ENCODE measurements around the gene GOLGA3.
"Not testable (repeated sequence)": the region's sequence is repeated elsewhere in the genome, so short reads cannot be mapped to it uniquely, and the experiment has no call there.

Gene GOLGA3

DNA sequence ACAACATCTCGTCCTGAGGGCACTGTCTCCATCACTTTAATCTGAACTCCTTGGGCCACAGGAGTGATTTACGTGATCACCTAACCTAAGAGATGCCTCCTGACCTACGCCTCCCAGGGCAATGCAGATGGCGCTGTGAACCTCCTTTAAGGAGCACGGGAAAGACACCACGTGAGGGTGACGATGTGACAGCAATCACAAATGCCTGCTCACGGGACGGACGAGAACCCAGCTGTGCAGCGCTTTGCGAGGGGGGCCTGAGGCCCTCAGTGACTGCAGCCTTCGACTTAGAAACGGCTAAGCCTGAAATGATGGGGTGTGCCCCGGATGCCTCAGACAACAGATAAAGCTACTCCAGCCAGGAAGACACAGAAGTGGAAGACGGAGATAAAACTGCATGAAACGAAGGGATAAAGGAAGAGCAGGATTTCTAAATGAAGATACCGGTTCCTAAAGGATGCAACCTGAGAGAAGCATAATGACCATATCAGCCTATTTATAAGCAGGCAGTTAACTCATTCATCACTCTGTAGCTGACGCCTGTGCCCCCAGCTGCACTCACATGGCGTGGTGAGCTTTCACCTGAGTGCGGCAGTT is 13.9 kb upstream of the GOLGA3 start:
- DNase-seq (ENCODE audit: low read depth) = no peak

GRCh38 chr12:132841151-132841550 is 12.5 kb upstream of the GOLGA3 start:
- no peak for DNase-seq (ENCODE audit: low read depth)

- DNase-seq (ENCODE audit: low read depth) = no peak
These were observed 11.9 kb upstream of the GOLGA3 start for GRCh38 chr12:132840536-132840935.

GRCh38 chr12:132839558-132840235 is 11.0 kb upstream of the GOLGA3 start:
- DNase-seq (ENCODE audit: low read depth) = no peak

GRCh38 chr12:132838410-132839080 is 9.9 kb upstream of the GOLGA3 start:
- no peak for DNase-seq (ENCODE audit: low read depth)

DNA sequence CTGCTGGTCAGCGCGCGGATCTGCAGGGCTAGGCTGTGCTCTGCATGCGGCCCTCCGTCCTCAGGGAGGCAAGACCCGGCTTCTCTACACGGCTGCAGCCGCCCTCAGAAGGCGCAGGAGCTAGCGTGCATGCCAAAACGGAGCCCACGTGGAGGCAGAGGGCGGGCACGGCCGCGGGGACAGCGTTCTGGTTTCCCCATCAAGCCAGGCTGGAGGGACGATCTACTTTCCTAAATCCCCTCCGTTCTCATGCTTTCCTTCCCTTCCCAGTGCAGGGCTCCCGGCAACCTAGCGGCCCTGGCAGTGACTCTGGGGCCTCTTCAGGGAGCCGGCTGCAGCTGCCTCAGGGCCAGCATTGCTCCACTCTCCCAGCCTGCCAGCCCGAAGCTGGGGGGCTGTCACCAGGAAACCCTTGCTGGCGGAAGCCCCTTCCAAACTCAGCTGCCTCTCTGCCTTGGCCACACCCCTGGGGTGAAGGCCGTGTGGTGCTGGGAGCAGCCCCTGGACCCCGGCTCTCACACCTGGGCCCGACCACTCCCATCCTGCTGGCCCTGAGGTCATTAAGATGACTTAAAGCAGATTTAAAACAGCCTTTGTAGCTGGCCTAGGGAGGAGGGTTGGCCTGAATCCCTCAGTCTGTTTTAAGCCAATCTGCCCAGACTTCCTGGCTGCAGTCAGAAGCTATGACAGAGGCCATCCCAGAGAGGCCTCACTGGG is 9.2 kb upstream of the GOLGA3 start:
- DNase-seq (ENCODE audit: low read depth) = peak; percentile 11

GRCh38 chr12:132836795-132837331 is 8.2 kb upstream of the GOLGA3 start:
- DNase-seq (ENCODE audit: low read depth) = no peak

DNA sequence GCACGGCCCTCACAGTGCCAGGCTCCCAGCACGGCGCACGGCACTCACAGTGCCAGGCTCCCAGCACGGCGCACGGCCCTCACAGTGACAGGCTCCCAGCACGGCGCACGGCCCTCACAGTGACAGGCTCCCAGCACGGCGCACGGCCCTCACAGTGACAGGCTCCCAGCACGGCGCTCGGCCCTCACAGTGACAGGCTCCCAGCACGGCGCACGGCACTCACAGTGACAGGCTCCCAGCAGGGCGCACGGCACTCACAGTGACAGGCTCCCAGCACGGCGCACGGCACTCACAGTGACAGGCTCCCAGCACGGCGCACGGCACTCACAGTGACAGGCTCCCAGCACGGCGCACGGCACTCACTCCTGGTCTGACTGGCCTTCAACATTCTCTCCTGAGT is 7.6 kb upstream of the GOLGA3 start:
- DNase-seq (ENCODE audit: low read depth) = not testable (repeated sequence)

DNA sequence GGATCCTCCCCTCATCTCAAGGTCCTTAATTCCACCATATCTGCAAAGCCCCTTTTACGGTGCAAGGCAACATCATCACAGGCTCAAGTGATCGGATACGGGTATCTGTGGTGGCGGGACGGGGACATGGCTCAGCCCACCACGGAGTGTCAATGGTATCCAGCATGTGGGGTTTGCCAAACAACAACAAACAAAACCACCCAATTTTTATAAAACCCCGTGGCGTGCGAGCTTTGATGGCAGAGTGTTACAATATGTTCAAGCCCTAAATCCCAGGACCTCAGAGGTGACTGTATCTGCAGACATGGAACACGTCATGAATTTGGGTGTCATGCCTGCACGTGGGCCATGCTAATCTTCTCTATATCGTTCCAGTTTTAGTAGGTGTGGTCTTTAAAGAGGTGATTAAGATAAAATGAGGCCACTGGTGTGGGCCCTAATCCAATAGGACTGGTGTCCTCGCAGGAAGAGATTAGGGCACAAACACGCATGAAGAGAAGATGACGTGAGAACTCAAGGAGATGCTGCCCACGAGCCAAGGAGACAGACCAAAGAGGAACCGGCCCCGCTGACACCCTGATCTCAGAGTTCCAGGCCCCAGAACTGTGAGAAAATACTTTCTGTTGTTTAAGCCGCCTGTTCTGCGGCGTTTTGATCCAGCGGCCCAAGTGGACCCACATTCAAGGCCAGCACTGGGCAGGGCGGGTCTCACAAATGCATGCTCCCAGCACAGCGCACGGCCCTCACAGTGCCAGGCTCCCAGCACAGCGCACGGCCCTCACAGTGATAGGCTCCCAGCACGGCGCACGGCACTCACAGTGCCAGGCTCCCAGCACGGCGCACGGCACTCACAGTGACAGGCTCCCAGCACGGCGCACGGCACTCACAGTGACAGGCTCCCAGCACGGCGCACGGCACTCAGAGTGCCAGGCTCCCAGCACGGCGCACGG is 6.7 kb upstream of the GOLGA3 start:
- DNase-seq (ENCODE audit: low read depth) = no peak

DNA sequence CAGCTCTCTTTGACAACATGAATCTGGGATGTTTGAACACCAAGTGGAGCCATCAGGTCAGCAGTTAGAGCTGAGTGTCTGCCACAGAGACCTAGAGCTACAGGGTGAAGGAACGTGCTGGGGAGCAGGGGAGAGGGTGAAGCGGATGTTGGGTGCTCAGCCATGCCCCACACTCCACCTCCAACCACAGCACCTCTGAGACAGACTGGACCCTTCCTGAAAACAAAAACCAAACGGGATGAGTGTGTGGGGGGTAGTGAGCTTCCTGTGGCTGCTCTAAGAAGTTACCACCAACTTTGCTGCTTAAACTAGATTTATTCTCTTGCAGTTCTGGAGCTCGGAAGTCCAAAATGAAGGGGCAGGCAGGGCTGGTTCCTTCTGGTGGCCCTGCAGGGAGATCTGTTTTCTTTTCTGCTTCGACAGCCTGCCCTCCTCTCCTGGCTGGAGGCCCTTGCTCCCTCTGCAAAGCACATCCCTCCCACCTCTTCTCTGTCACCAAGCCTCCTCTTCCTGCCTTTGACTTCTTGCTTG is 5.6 kb upstream of the GOLGA3 start:
- no peak for DNase-seq (ENCODE audit: low read depth)

DNA sequence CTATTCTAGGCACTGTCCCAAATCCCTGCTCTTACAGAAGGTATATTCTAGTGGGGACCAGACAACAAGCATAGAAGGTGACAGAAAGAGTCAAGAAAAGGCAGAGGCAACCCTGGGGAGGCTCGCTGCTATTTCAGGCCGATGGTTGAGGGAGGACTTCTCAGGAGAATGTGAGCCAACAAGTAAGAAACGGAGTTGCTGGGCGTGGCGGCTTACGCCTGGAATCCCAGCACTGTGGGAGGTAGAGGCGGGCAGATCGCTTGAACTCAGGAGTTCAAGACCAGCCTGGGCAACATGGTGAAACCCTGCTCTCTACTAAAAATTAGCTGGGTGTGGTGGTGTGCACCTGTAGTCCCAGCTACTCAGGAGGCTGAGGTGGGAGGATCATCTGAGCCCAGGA is 4.7 kb upstream of the GOLGA3 start:
- no peak for DNase-seq (ENCODE audit: low read depth)

GRCh38 chr12:132831771-132832170 is 3.1 kb upstream of the GOLGA3 start:
- no peak for DNase-seq (ENCODE audit: low read depth)

- DNase-seq (ENCODE audit: low read depth) = peak; percentile 77
These were observed 636 bp downstream of the GOLGA3 start for GRCh38 chr12:132827763-132828703.

- DNase-seq (ENCODE audit: low read depth) = no peak
These were observed 2.8 kb downstream of the GOLGA3 start for GRCh38 chr12:132825861-132826260.

DNA sequence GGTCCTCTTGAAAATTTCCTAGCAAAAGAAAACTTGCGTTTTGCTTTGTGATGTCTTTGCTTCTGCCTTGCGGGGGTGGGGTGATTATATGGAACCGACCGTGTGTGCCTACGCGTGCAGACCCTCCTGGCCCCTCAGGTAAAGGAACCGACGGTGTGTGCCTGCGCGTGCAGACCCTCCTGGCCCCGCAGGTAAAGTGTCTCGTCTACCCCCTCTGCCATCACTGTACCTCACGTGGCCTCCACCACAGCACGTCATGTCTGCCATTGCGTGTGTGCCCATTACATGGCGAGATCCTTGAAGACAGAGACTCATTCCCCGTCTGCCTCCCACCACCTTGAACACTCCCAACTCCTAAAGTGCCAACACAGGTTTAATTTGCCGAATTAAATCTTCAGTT is 3.6 kb downstream of the GOLGA3 start:
- no peak for DNase-seq (ENCODE audit: low read depth)

- DNase-seq (ENCODE audit: low read depth) = peak; percentile 31
These were observed 4.6 kb downstream of the GOLGA3 start for GRCh38 chr12:132824053-132824452.

GRCh38 chr12:132818562-132818961 is 10.1 kb downstream of the GOLGA3 start:
- DNase-seq (ENCODE audit: low read depth) = no peak

- DNase-seq (ENCODE audit: low read depth) = no peak
These were observed 14.4 kb downstream of the GOLGA3 start for GRCh38 chr12:132814232-132814631.

GRCh38 chr12:132813443-132813842 is 15.2 kb downstream of the GOLGA3 start:
- no peak for DNase-seq (ENCODE audit: low read depth)

All from iris pigment epithelial cell (primary cell).